Suprapubic skin (tissue), 4 donors: ENCODE measurements around the gene MYZAP. TPM values are rescaled to one million over a fixed set of nuclear protein-coding genes. Genes with fewer than 3 reads are reported as not detected.
A peak's percentile ranks its signal among the peaks of the same experiment; 100 is the strongest.

ENCODE experiments used
- DNase-seq, 2 donors: peaks; one replicate each; pipeline ENCODE4 v3.0.0-alpha.2; 2019; ENCODE audit warnings: low spot score in 2 of 2
- H3K27ac ChIP-seq: fragments of 200-600 bp; sonication (generic); one replicate; pipeline ENCODE4 v1.5.1; 2019
- H3K27me3 ChIP-seq: fragments of 200-600 bp; sonication (generic); one replicate; pipeline ENCODE4 v1.5.1; 2019
- H3K36me3 ChIP-seq: fragments of 200-600 bp; sonication (generic); one replicate; pipeline ENCODE4 v1.5.1; 2019
- H3K4me1 ChIP-seq: fragments of 200-600 bp; sonication (generic); one replicate; pipeline ENCODE4 v1.5.1; 2019
- H3K4me3 ChIP-seq: fragments of 200-600 bp; sonication (generic); one replicate; pipeline ENCODE4 v1.5.1; 2019; ENCODE audit warnings: mild to moderate bottlenecking
- H3K9me3 ChIP-seq: fragments of 200-600 bp; sonication (generic); one replicate; pipeline ENCODE4 v1.5.1; 2019
- CTCF ChIP-seq, 2 donors: fragments of 200-600 bp in 1 of 2; fragments of 450-650 bp in 1 of 2; sonication (generic) in 1 of 2; IDR thresholded peaks; one replicate each; pipeline ENCODE4 v1.5.1; 2016 to 2019; ENCODE audit warnings: antibody characterized with exemption in 2 of 2, mild to moderate bottlenecking in 1 of 2, moderate library complexity in 1 of 2
- EP300 ChIP-seq: sonication (generic); formaldehyde crosslinking; IDR thresholded peaks from one replicate; pipeline ENCODE4 v1.6.1; 2017; ENCODE audit warnings: antibody characterized with exemption
- POLR2A ChIP-seq, 2 donors: fragments of 450-650 bp; IDR thresholded peaks; one replicate each; pipeline ENCODE4 v1.6.1; 2017; ENCODE audit warnings: antibody characterized with exemption in 2 of 2, mild to moderate bottlenecking in 2 of 2, moderate library complexity in 2 of 2
- POLR2AphosphoS5 ChIP-seq, 3 donors: sonication (generic); formaldehyde crosslinking; IDR thresholded peaks; one replicate each; pipeline ENCODE4 v1.6.1; 2017; ENCODE audit warnings: antibody characterized with exemption in 3 of 3
- WGBS: methylation state at CpG from one replicate; pipeline ENCODE4 v1.1.5; 2018; 5-methylcytosine and 5-hydroxymethylcytosine counted together
- total RNA-seq, 4 donors: library from RNA; depleted of rRNA; stranded (reverse); fragments of >200 nt; gene quantifications; one replicate each; pipeline ENCODE4 v1.1.0, GENCODE V29; 2016

The MYZAP gene
- total RNA-seq, 4 donors from 2014 or later = 8.6 to 14.9 (median 11.6) TPM

- DNase-seq = no peak
- Histone ChIP-seq H3K9me3 (no peaks in the 10 kb centered on the region), H3K27me3 (no peaks in the 10 kb centered on the region), H3K4me3 (no peak overlapping the region), H3K27ac (no peak overlapping the region), H3K4me1 (peaks cover 34% of the 10 kb centered on the region), H3K36me3 (no peaks in the 10 kb centered on the region)
- WGBS = 84% methylated on average over 10 of the region's 10 CpGs
- TF ChIP-seq EP300 (no peak), POLR2AphosphoS5 (IDR thresholded peaks at IDR 0.05) (no peak), POLR2A (IDR thresholded peaks at IDR 0.05) (no peak), CTCF (IDR thresholded peaks at IDR 0.05) (no peak)
These were observed 7.6 kb downstream of the MYZAP start for GRCh38 chr15:57599296-57599810.

GRCh38 chr15:57600197-57600596, 8.5 kb downstream of the MYZAP start:
- 85% methylated on average over 1 of the region's 1 CpG for WGBS
- no peak for DNase-seq
- Histone ChIP-seq H3K27me3 (no peaks in the 10 kb centered on the region), H3K27ac (no peak overlapping the region), H3K9me3 (no peaks in the 10 kb centered on the region), H3K4me3 (no peak overlapping the region), H3K4me1 (peaks cover 27% of the 10 kb centered on the region), H3K36me3 (no peaks in the 10 kb centered on the region)
- no peak for TF ChIP-seq EP300
- no peak for TF ChIP-seq CTCF (IDR thresholded peaks at IDR 0.05)

- Histone ChIP-seq H3K27ac (peak overlapping the region; percentile 61), H3K4me3 (no peak overlapping the region), H3K36me3 (no peaks in the 10 kb centered on the region), H3K9me3 (no peaks in the 10 kb centered on the region), H3K4me1 (peaks cover under 1% of the 10 kb centered on the region), H3K27me3 (no peaks in the 10 kb centered on the region)
- WGBS = 75% methylated on average over 8 of the region's 10 CpGs
- DNase-seq = no peak
- TF ChIP-seq POLR2AphosphoS5 (IDR thresholded peaks at IDR 0.05) (no peak), CTCF (IDR thresholded peaks at IDR 0.05) (no peak), POLR2A (IDR thresholded peaks at IDR 0.05) (no peak), EP300 (no peak)
These were observed 12.8 kb downstream of the MYZAP start for GRCh38 chr15:57604507-57604906.

GRCh38 chr15:57605491-57605890, 13.8 kb downstream of the MYZAP start:
- Histone ChIP-seq H3K27me3 (no peaks in the 10 kb centered on the region), H3K36me3 (no peaks in the 10 kb centered on the region), H3K27ac (no peak overlapping the region), H3K4me1 (peaks cover 10% of the 10 kb centered on the region), H3K4me3 (no peak overlapping the region), H3K9me3 (no peaks in the 10 kb centered on the region)
- TF ChIP-seq POLR2AphosphoS5 (IDR thresholded peaks at IDR 0.05) = no peak
- TF ChIP-seq POLR2A (IDR thresholded peaks at IDR 0.05) = no peak
- TF ChIP-seq EP300 = no peak
- TF ChIP-seq CTCF (IDR thresholded peaks at IDR 0.05) = no peak
- DNase-seq = no peak
- WGBS = 73% methylated on average over 1 of the region's 1 CpG

GRCh38 chr15:57606048-57606447, 14.3 kb downstream of the MYZAP start:
- no peaks in the 10 kb centered on the region for H3K9me3 ChIP-seq
- H3K36me3 ChIP-seq = no peaks in the 10 kb centered on the region
- WGBS = 87% methylated on average over 2 of the region's 2 CpGs
- no peak for TF ChIP-seq POLR2A (IDR thresholded peaks at IDR 0.05)
- TF ChIP-seq CTCF (IDR thresholded peaks at IDR 0.05) = no peak
- TF ChIP-seq POLR2AphosphoS5 (IDR thresholded peaks at IDR 0.05) = no peak
- TF ChIP-seq EP300 = no peak
- H3K4me1 ChIP-seq = peaks cover 14% of the 10 kb centered on the region
- H3K4me3 ChIP-seq = no peak overlapping the region
- H3K27me3 ChIP-seq = no peaks in the 10 kb centered on the region
- H3K27ac ChIP-seq = no peak overlapping the region
- DNase-seq = no peak
